Suprapubic skin (tissue), 4 donors: ENCODE data around the gene RAB43.

Source experiments
- CTCF ChIP-seq, 2 donors: fragments of 200-600 bp in 1 of 2; fragments of 450-650 bp in 1 of 2; sonication (generic) in 1 of 2; IDR thresholded peaks; one replicate each; pipeline ENCODE4 v1.5.1; 2016 to 2019; ENCODE audit warnings: antibody characterized with exemption in 2 of 2, mild to moderate bottlenecking in 1 of 2, moderate library complexity in 1 of 2
- EP300 ChIP-seq: sonication (generic); formaldehyde crosslinking; IDR thresholded peaks from one replicate; pipeline ENCODE4 v1.6.1; 2017; ENCODE audit warnings: antibody characterized with exemption
- POLR2A ChIP-seq, 2 donors: fragments of 450-650 bp; IDR thresholded peaks; one replicate each; pipeline ENCODE4 v1.6.1; 2017; ENCODE audit warnings: antibody characterized with exemption in 2 of 2, mild to moderate bottlenecking in 2 of 2, moderate library complexity in 2 of 2
- POLR2AphosphoS5 ChIP-seq, 3 donors: sonication (generic); formaldehyde crosslinking; IDR thresholded peaks; one replicate each; pipeline ENCODE4 v1.6.1; 2017; ENCODE audit warnings: antibody characterized with exemption in 3 of 3

- no peak for TF ChIP-seq EP300
- TF ChIP-seq POLR2A (IDR thresholded peaks at IDR 0.05) = no peak
- no peak for TF ChIP-seq CTCF (IDR thresholded peaks at IDR 0.05)
- no peak for TF ChIP-seq POLR2AphosphoS5 (IDR thresholded peaks at IDR 0.05)
These were observed 21.3 kb downstream of the RAB43 start for GRCh38 chr3:129100274-129100673.
